IPS-15b (cell line): ENCODE data around the gene SLU7.

Experiments
- H3K27me3 ChIP-seq: one replicate; pipeline ENCODE4 v1.6.1; 2013; ENCODE audit warnings: low read length; ENCODE audit not compliant: control insufficient read depth, insufficient read depth
- H3K36me3 ChIP-seq: one replicate; pipeline ENCODE4 v1.6.1; 2013; ENCODE audit warnings: low read length; ENCODE audit not compliant: control insufficient read depth, insufficient read depth
- H3K4me1 ChIP-seq: one replicate; pipeline ENCODE4 v1.6.1; 2013; ENCODE audit warnings: mild to moderate bottlenecking, low read length; ENCODE audit not compliant: control insufficient read depth, insufficient read depth
- H3K4me3 ChIP-seq: one replicate; pipeline ENCODE4 v1.5.1; 2013; ENCODE audit warnings: low read depth, low read length
- H3K9ac ChIP-seq: one replicate; pipeline ENCODE4 v1.6.1; 2013; ENCODE audit warnings: low read depth, mild to moderate bottlenecking, low read length
- H3K9me3 ChIP-seq: one replicate; pipeline ENCODE4 v1.6.1; 2013; ENCODE audit warnings: mild to moderate bottlenecking, low read length; ENCODE audit not compliant: control insufficient read depth, insufficient read depth

Gene SLU7

DNA sequence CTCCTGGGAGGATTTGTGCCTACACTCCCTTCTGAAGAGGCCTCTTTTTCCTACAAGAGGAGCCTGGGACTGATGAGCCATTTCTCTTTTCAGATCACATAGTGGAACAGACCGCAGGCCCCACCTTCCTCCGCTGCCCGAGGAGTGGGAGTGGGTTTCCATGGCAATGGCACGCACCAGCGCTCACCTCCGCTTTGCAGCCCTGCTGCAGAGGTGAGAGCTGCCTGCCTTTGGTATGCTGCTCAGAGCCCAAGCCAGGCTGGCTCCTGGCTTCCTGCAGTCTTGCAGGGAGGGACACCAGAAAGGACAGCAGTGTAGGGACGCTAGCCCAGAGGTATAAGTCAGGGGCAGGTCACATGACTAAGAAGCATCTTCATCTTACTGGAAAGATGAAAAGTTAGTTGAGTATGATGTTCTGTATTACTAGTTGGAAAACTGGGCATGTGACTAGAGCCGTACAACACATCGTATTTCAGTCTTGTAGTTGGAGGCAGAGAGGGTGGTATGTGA, 15.2 kb upstream of the SLU7 start:
- H3K9me3 ChIP-seq: no peaks in the 10 kb centered on the region
- no peak overlapping the region for H3K9ac ChIP-seq
- H3K4me3 ChIP-seq: no peak overlapping the region

DNA sequence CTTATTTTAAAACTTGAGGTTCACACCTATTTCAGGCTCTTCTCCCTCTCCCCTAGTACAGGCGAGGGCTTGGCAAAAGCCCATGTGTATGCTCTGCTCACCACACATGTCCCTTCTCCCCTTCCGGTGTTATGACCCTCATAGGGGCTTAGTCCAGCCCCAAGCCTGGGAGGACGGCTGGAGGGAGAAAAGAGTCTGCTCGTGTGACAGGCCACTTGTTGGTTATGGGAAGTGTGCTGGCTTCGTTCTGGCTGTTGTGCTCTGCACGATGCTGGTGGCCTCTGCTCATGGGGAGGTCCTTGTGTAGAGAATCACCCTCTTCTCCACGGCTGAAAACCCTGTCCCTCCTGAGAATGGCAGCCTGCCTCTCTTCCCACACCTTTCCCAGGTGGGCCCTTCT, 13.9 kb upstream of the SLU7 start:
- Histone ChIP-seq H3K9ac (no peak overlapping the region), H3K4me1 (no peaks in the 10 kb centered on the region), H3K4me3 (no peak overlapping the region), H3K9me3 (no peaks in the 10 kb centered on the region), H3K27me3 (no peaks in the 10 kb centered on the region), H3K36me3 (peaks cover 2% of the 10 kb centered on the region)

More for the DNA sequence above, 15.2 kb upstream of the SLU7 start:
- H3K27me3 ChIP-seq: no peaks in the 10 kb centered on the region
- peaks cover 2% of the 10 kb centered on the region for H3K36me3 ChIP-seq
- H3K4me1 ChIP-seq: no peaks in the 10 kb centered on the region

DNA sequence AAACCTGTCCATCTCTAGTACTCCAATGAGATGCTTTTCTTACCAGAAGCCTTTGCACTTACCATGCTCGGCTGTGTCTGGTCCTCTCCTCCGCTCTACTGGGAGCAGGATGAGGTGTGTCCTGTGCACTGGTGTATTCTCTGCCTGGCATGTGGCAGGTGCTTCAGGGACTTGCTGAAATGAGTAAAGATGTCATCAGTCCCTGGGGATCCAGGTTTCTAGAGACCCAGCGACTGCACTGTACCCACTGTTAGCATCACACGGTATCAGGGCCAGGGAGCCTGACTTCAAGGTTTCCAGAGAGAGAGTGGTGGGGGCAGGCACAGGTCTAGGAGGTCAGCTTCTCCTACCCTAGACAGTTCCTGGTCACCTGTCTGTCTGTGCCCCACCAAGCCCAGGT, 13.3 kb upstream of the SLU7 start:
- Histone ChIP-seq H3K9ac (no peak overlapping the region), H3K4me3 (no peak overlapping the region), H3K9me3 (no peaks in the 10 kb centered on the region), H3K4me1 (no peaks in the 10 kb centered on the region), H3K36me3 (peaks cover 7% of the 10 kb centered on the region), H3K27me3 (no peaks in the 10 kb centered on the region)

DNA sequence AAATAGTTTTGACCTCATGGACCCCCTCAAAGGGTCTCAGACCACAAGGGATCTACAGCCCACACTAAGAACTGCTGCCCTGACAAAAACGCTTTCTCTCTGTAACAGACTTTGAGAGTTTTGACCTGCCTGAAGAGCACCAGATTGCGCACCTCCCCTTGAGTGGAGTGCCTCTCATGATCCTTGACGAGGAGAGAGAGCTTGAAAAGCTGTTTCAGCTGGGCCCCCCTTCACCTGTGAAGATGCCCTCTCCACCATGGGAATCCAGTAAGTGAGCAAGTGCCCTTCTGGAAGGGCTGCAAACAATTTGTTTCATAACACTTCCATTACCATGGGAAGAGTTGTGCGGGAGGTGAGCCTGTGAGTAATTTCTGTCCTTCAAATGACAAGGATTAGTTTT, 8.7 kb upstream of the SLU7 start:
- Histone ChIP-seq H3K4me3 (no peak overlapping the region), H3K9ac (no peak overlapping the region), H3K9me3 (no peaks in the 10 kb centered on the region), H3K4me1 (peaks cover 6% of the 10 kb centered on the region), H3K27me3 (no peaks in the 10 kb centered on the region), H3K36me3 (peaks cover 12% of the 10 kb centered on the region)

DNA sequence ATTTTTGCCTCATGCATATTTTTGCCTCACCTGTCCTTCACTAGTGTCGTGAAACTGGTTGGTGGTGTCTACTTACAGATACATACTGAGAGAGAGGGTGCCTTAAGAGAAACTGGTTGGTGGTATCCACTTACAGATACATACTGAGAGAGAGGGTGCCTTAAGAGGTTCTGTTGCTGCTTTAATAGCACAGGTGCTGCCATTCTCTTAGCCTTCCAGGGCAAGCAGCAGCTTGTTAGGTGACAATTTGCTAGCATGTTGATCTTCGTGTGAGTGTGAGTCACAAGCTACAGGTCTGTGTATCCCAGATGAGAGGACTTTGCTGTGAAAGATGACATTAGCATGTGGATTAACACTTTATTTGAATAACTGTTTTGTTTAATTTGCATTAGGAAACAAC, 4.2 kb upstream of the SLU7 start:
- H3K4me1 ChIP-seq: peaks cover 13% of the 10 kb centered on the region
- peak overlapping the region; percentile 79 for H3K4me3 ChIP-seq
- no peaks in the 10 kb centered on the region for H3K27me3 ChIP-seq
- H3K9ac ChIP-seq: no peak overlapping the region
- H3K9me3 ChIP-seq: no peaks in the 10 kb centered on the region
- H3K36me3 ChIP-seq: peaks cover 10% of the 10 kb centered on the region

DNA sequence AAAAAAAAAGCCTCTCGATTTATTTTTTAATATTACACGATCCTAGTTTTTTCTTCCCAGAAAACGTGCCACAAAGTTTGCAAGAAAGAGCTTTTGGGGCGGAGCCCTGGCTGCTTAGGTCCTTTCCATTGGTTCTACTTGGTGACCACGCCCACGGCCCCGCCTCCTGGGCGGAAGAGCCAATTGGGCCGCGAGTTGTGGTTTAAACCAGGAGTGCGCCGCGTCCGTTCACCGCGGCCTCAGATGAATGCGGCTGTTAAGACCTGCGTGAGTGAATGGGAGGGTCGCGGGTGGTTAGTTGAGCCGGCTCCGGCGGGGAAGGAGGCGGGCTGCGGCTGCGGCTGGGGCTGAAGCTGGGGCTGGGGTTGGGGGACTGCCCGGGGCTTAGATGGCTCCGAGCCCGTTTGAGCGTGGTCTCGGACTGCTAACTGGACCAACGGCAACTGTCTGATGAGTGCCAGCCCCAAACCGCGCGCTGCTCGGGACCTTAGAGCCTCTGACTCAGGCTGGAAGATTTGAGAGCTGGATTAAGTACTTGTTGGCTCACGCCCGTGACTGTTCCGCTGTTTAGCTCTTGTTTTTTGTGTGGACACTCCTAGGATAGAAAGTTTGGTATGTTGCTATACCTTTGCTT, 2.9 kb upstream of the SLU7 start, which contains the start of gene PTTG1:
Gene PTTG1, plus strand, starts transcription at position 231 of the 634 bp plus-strand sequence. CDS start 458 bp downstream, outside the sequence.
- Histone ChIP-seq H3K27me3 (no peaks in the 10 kb centered on the region), H3K36me3 (peaks cover 5% of the 10 kb centered on the region), H3K9me3 (no peaks in the 10 kb centered on the region), H3K4me1 (peaks cover 18% of the 10 kb centered on the region), H3K4me3 (peak within 1 kb of the TSS; percentile 79), H3K9ac (peak within 1 kb of the TSS; percentile 66)

DNA sequence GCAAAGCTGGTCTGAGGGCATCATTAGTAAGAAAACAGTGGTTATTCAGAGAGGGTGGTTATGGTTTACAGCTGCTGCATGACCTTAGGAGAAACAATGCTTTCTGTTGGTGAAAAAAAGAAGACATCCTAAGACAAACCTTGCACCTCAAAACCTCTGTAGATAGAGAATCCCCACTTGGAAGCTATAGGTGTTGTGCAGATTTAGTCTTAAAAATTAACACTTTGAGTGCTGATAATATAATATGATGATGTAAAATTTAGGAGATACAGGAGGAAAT, 1.4 kb upstream of the SLU7 start:
- Histone ChIP-seq H3K36me3 (peaks cover 5% of the 10 kb centered on the region), H3K4me3 (peak overlapping the region; percentile 2), H3K4me1 (peaks cover 18% of the 10 kb centered on the region), H3K9ac (no peak overlapping the region), H3K27me3 (no peaks in the 10 kb centered on the region), H3K9me3 (no peaks in the 10 kb centered on the region)

DNA sequence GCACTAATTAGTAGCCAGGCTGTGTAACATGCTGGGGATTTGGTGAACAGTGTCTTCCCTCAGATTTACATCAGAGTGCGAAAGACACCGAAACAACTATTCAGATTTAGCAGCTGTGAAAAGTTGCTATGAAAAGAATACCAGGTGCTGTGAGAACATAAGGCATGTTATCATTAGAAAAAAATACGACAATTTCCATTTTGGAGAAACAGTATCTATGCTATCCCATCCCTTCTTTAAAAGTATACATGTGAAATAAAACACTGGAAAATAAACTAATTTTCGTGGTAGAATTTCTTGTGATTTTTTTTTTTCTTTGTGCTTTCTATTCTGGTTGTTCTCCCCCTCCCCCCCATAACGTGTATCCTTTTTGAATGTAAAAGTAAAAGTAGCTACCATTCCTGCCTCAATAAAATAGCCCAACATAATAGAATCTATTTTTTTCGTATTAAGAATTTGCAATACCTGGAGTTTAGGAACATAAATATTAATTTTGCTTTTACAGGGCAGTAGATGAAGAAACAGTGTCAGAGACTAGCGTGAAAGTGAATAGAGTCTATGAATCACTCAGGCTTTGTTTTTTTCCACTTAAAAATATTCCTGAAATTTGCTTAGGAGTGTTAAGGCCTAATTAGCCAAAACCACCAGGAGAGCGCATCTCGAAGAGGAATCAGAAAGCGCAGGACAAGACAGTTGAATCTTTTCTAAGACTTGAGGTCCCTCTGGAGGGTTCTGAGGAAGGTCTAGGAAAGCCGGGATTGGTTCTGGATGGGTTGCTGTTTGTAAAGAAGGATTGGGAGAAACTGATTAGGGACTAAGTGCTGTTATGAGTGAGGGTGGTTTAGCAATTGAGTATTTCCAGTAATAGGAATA, 813 bp upstream of the SLU7 start:
- Histone ChIP-seq H3K4me1 (peaks cover 18% of the 10 kb centered on the region), H3K36me3 (peaks cover 2% of the 10 kb centered on the region), H3K4me3 (peak overlapping the region; percentile 66), H3K9me3 (no peaks in the 10 kb centered on the region), H3K27me3 (no peaks in the 10 kb centered on the region), H3K9ac (peak overlapping the region; percentile 61)

DNA sequence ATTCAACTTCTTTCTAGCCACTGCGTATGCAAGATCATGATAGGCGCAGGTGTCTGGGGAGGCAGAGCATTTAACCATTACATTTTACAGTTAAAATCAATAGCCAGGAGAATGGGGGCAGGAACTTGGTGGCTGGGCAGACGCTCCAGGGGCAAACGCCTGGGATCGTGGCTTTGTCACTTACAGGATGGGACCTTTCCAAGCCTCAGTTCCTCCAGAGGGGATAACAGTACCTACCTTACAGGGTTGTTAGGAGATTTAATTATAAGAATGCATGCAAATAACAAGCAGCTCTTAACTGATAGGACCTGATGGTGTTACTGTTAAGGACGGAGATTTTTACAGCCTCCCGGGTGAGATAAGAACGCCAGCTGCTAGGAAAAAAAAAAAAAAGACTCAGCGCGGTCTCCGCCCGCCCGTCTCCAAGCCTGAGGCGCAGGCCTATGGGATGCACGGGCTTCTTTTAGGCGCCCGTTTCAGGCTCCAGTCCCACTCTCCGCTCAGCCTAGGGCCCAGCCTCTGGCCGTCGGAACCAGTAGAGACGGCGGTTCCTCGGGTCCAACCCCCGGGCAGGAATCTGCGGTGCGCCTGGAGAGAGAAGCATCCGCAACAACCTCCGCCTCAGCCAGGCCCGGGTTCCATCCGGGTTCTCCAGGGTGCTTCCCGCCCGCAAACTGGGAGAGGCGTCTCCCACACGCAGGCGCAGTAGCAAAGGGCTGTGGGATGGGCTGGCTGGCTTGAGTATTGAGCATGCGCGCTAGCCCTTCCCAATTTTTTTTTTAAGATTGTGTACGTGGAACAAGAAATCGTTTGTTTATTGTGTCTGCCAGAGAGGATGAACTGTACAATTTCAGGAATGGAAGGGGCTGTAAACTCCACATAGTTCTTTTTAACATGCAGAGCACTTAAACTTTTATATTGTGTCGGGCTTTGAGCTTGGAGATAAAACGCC, 19.2 kb downstream of the SLU7 start, which contains the start of gene FAM200C:
Gene FAM200C, minus strand, starts transcription at position 653 of the 952 bp plus-strand sequence. CDS start 4,564 bp downstream, outside the sequence.
- Histone ChIP-seq H3K9ac (peak within 1 kb of the TSS; percentile 97), H3K4me3 (peak within 1 kb of the TSS; percentile 64), H3K36me3 (peaks cover 4% of the 10 kb centered on the region), H3K27me3 (no peaks in the 10 kb centered on the region), H3K9me3 (no peaks in the 10 kb centered on the region), H3K4me1 (peaks cover 4% of the 10 kb centered on the region)

DNA sequence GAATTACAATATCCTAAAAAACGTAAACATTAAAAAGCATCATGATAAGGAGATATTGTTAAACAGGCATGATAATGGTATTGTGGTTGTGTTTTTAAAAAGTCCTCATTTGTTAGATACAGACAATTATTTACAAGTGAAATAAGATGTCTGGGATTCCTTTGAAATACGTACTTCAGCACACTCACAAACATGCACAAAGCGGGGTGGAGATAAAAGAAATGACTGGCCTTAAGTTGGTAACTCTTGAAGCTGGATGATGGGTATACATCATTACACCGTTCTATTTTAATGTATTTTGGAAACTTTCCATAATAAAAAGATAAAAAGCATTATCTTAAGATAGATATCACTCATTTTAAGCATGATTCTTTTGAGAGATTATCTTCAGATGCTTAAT, 20.1 kb downstream of the SLU7 start:
- peak overlapping the region; percentile 64 for H3K4me3 ChIP-seq
- peaks cover 4% of the 10 kb centered on the region for H3K36me3 ChIP-seq
- H3K27me3 ChIP-seq: no peaks in the 10 kb centered on the region
- H3K9ac ChIP-seq: no peak overlapping the region
- H3K9me3 ChIP-seq: no peaks in the 10 kb centered on the region
- H3K4me1 ChIP-seq: peaks cover 4% of the 10 kb centered on the region

DNA sequence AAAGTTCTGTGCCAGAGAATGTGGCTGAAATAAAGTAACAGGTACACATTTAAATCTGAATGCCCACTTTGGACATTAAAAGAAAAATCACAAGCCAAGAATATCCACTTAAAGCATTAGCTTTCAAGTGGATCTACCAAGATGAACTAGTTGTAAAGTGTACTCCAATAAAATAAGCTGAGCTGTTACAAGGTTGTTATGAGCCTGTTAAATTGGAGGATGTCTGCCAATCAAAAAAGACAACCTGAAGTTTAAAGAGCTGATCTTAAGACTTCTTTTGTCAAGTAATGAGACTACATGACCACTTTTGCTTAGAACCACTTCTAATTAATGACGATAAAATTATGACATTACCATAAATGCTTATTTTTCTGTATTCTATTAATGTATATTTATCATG, 21.4 kb downstream of the SLU7 start:
- Histone ChIP-seq H3K9me3 (no peaks in the 10 kb centered on the region), H3K27me3 (no peaks in the 10 kb centered on the region), H3K9ac (no peak overlapping the region), H3K36me3 (no peaks in the 10 kb centered on the region), H3K4me3 (no peak overlapping the region), H3K4me1 (peaks cover 4% of the 10 kb centered on the region)
